Cardiac muscle cell (in vitro differentiated cells and primary cell): ENCODE data around the gene BRD8. TPM values are rescaled to one million over a fixed set of nuclear protein-coding genes. Genes with fewer than 3 reads are reported as not detected.

ENCODE experiments used
- DNase-seq, 2 donors: peaks; one replicate each; pipeline versions ENCODE4 v3.0.0 to v3.0.0-alpha.2; 2010 to 2017; ENCODE audit warnings: low read depth in 1 of 2, low spot score in 1 of 2
- H3K27ac ChIP-seq: fragments of 200-600 bp; sonication (generic); 2 replicates; pipeline ENCODE4 v1.5.1; 2016
- H3K27me3 ChIP-seq: fragments of 200-600 bp; sonication (generic); 2 replicates; pipeline ENCODE4 v1.6.0; 2016; ENCODE audit warnings: control low read depth
- H3K36me3 ChIP-seq: fragments of 200-600 bp; sonication (generic); 2 replicates; pipeline ENCODE4 v1.5.1; 2016; ENCODE audit warnings: control low read depth
- H3K4me1 ChIP-seq: fragments of 200-600 bp; sonication (generic); 2 replicates; pipeline ENCODE4 v1.8.1; 2017; ENCODE audit warnings: low read depth, mild to moderate bottlenecking, mixed run types
- H3K4me3 ChIP-seq: fragments of 200-600 bp; sonication (generic); 2 replicates; pipeline ENCODE4 v1.5.1; 2016; ENCODE audit warnings: mild to moderate bottlenecking
- H3K9me3 ChIP-seq: fragments of 200-600 bp; sonication (generic); 2 replicates; pipeline ENCODE4 v1.5.1; 2017; ENCODE audit warnings: low read depth, mild to moderate bottlenecking, control low read depth
- polyA plus RNA-seq: library from polyadenylated mRNA; unstranded; fragments of >200 nt; fragmentation: Nextera tagmentation; extraction: Ambion mirVana; gene quantifications from 2 replicates; pipeline ENCODE4 v1.2.1, GENCODE V29; 2016
- total RNA-seq: library from RNA; depleted of rRNA; stranded (reverse); fragments of >200 nt; gene quantifications from 2 replicates; pipeline ENCODE4 v1.2.3, GENCODE V29; 2016
- TF ChIP-seq, protein P1 (sequence below): IDR thresholded peaks from 2 replicates; pipeline ENCODE4 v1.5.1; 2012; ENCODE audit warnings: low read depth, mild to moderate bottlenecking, low read length

Gene BRD8
- total and polyA plus RNA-seq, 2 experiments from 2014 or later, result 55.2 to 93.5 TPM

GRCh38 chr5:138091685-138092084 lies 86.7 kb downstream of the BRD8 start:
- Histone ChIP-seq H3K27me3 (no peaks in the 10 kb centered on the region), H3K27ac (no peak overlapping the region), H3K4me3 (no peak overlapping the region), H3K36me3 (no peaks in the 10 kb centered on the region), H3K4me1 (no peaks in the 10 kb centered on the region), H3K9me3 (no peaks in the 10 kb centered on the region)
- DNase-seq, result no peak
- TF ChIP-seq, protein P1, sequence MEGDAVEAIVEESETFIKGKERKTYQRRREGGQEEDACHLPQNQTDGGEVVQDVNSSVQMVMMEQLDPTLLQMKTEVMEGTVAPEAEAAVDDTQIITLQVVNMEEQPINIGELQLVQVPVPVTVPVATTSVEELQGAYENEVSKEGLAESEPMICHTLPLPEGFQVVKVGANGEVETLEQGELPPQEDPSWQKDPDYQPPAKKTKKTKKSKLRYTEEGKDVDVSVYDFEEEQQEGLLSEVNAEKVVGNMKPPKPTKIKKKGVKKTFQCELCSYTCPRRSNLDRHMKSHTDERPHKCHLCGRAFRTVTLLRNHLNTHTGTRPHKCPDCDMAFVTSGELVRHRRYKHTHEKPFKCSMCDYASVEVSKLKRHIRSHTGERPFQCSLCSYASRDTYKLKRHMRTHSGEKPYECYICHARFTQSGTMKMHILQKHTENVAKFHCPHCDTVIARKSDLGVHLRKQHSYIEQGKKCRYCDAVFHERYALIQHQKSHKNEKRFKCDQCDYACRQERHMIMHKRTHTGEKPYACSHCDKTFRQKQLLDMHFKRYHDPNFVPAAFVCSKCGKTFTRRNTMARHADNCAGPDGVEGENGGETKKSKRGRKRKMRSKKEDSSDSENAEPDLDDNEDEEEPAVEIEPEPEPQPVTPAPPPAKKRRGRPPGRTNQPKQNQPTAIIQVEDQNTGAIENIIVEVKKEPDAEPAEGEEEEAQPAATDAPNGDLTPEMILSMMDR, result no peak

Other genes with a start within 250 kb of the BRD8 start
- gene FAM13B, start 145.6 kb downstream of the BRD8 start, total RNA-seq, result 9.4 and 15.3 TPM in 2 replicates
- gene FAM13B, start 145.6 kb downstream of the BRD8 start, polyA plus RNA-seq, result 10.7 and 15.8 TPM in 2 replicates
- not detected in 2 replicates for gene WNT8A, start 94.6 kb downstream of the BRD8 start, total RNA-seq
- not detected in 2 replicates for gene WNT8A, start 94.6 kb downstream of the BRD8 start, polyA plus RNA-seq
- gene NME5, start 39.2 kb downstream of the BRD8 start, total RNA-seq, result 4.1 and 7.4 TPM in 2 replicates
- 8.6 and 10.4 TPM in 2 replicates for gene NME5, start 39.2 kb downstream of the BRD8 start, polyA plus RNA-seq
- gene KIF20A, start 482 bp upstream of the BRD8 start, total RNA-seq, result 8.6 and 106 TPM in 2 replicates
- gene KIF20A, start 482 bp upstream of the BRD8 start, polyA plus RNA-seq, result 7.2 and 127 TPM in 2 replicates
- gene CDC23, start 34.7 kb upstream of the BRD8 start, total RNA-seq, result 26.0 and 26.5 TPM in 2 replicates
- 60.1 and 60.5 TPM in 2 replicates for gene CDC23, start 34.7 kb upstream of the BRD8 start, polyA plus RNA-seq
- 0.39 and 0.53 TPM in 2 replicates for gene GFRA3, start 96.0 kb upstream of the BRD8 start, total RNA-seq
- gene GFRA3, start 96.0 kb upstream of the BRD8 start, polyA plus RNA-seq, result 0.51 TPM in 1 of 2 replicates, not detected in the other
- gene CDC25C, start 153.2 kb upstream of the BRD8 start, total RNA-seq, result 2.7 and 16.2 TPM in 2 replicates
- gene CDC25C, start 153.2 kb upstream of the BRD8 start, polyA plus RNA-seq, result 5.0 and 18.8 TPM in 2 replicates
- 31.1 and 45.4 TPM in 2 replicates for gene FAM53C, start 159.6 kb upstream of the BRD8 start, total RNA-seq
- 43.6 and 52.8 TPM in 2 replicates for gene FAM53C, start 159.6 kb upstream of the BRD8 start, polyA plus RNA-seq
- 69.4 and 99.2 TPM in 2 replicates for gene KDM3B, start 174.1 kb upstream of the BRD8 start, total RNA-seq
- 36.5 and 58.4 TPM in 2 replicates for gene KDM3B, start 174.1 kb upstream of the BRD8 start, polyA plus RNA-seq